HG03378 (cell line): ENCODE measurements around the gene CDCA4.

ENCODE experiments used
- ATAC-seq: cut with Tn5 transposase; IDR thresholded peaks from one replicate; pipeline ENCODE4 v1.9.1; 2021; ENCODE audit warnings: mild to moderate bottlenecking, moderate library complexity; ENCODE audit not compliant: unreplicated experiment

CDCA4 gene

DNA sequence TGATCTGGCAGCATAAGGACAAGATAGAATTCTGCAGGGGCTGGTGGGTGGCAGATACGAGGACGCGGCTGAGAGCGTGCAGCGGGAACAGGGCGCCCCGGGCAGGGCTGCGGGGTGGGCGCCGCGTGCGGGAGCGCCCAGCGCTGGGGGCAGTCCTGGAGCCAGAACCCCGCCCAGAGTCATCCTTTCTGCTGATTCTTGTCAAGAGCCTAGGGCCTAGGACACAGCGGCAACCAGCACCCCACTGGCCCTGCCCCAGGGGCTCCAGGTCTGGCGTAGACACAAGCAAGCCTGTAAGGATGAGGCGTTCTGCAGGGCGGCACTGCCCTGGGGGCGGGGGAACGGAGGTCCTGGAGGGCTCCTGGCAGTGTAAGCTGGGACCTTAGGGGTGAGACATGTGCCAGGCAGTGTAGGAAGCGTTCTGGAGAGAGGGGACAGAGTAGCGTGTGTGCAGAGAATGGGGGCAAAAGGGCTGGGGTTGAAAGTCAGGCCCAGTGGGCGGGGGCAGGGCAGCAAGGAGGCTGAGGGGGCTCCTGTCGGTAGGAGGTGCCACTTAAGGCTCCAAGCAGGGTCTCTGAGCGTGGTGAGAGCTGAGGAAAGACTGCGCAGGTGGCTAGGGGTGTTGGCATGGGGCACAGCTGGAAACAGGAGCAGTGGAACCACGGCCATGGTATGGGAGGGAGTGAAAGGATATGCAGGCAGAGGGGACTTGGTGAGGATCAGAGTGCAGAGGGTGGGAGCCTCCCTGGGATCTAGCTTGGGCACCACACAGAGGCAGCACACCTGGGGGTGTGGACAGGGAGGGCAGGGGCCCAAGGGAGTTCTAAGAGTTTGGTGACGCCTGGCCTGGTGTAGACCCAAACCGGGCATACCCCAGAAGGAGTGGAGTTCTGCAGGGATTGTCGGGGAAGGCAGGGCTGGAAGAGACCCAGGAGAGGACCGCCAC, 41.9 kb downstream of the CDCA4 start:
- no peak for ATAC-seq

DNA sequence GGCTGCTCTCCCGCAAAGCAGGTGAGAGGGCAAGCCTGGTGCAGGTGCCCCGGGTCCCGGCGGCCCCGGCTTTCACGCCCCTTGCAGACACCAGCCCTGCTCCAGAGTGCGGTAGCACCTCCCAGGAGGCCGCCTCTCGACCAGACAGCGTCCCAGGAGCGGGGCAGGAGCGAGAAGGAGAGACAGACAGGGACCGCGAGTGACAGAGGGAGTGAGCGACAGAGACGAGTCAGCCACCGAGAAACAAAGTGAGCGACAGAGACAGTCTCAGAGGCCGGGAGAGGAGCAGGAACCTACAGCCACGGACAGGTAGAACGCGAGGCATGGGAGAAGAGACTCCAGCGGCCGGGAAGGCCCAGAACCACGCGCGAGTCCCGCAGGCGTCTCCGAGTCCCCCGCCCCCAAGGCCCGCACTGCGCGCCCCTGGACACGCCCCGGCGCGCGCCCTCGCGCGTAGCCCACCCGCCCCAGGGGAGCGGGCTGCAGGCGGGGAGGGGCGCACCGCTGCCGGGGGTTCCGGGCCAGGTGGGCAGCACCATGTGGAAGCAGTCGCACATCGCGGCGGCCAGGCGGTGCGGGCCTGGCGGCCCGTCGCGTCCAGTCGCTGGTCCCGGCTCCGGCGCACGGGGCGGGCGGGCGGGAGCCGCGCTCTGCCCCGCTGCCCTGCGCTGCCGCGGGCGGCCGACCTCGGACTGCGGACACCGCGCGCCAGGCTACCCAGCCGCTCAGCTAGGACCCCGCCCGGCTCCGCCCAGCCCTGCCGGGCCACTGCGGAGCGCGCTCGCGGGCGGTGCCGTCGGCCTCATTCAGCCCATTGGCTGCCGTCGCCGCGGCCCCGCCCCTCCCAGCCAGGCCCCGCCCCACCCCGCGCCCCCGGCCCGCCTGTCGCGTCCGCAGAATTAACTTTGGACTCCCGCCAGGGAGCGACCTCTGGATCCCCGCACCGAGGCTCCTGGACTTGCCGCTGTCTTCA, 42.9 kb downstream of the CDCA4 start, which contains the start of gene AHNAK2:
AHNAK2 (minus strand) TSS at position 694 of the 973 bp plus-strand sequence; CDS start at position 557, 137 bp downstream.
- ATAC-seq = no peak

DNA sequence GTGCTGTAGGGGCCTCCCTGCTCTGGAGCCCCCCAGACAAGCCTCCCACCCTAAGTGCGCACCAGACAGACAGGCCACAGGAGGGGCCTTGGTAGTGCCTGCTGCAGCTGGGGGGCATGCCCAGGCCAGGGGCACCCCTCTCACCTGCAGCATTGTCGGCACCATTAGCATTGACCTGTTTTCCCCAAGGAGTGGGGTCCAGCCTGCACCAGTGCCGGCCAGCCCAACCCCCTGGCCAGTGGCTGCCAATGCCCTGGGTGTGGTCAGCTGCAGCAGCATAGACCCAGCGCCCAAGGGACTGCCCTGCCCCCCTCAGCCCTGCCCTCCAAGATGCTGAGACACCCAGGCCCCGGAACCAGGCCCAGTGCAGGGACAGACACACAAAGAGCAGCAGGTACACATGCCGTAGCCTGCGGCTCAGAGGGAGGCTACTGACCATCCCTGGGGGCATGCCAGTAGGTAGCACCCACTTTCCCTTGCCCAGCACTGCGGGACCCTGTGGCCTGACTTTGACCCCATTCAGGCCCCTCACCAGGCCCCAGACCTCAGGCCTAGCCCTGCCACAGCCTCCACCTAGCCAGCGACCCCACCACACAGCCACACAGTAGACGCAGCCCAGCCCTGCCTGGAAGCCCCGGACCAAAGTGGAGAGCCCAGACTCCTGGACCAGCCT, 43.7 kb downstream of the CDCA4 start:
- no peak for ATAC-seq

DNA sequence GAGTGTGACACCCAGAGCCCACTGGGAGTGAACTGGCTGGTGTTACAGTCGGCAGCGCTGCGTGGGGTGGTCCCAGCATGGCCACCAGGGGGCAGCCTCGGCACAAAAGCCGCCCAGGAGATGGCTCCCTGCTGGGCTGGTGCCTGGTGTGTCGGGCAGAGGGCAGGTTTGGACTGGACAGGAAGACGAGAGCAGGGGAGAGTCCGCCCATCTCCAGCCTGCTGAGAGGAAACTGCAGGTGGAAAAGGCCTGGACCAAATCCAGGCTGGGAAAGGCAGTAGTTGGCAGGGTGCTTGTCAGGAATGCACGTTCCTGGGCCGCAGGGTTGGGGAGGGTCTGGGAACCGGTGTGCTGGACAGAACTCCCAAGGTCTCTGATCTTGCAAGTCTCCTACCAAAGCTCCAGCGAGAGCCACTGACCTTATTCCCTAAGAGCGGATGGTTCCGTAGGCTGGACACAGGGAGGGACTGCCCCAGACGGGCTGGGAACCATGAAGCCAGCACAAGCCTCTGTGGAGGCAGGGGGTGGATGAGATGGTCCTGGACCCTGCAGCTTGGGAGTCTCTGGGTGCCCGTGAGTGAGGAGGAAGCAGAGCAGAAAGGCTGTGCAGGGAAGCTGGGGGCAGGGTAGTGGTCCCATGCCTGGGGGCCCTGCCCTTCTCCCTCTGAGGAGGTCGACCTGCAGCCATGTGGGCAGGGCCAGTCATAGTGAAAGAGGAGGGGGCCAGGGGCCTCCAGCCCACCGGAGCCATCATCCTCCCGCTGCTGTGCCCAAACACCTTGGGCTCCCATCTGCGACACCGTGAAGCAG, 44.5 kb downstream of the CDCA4 start:
- no peak for ATAC-seq

DNA sequence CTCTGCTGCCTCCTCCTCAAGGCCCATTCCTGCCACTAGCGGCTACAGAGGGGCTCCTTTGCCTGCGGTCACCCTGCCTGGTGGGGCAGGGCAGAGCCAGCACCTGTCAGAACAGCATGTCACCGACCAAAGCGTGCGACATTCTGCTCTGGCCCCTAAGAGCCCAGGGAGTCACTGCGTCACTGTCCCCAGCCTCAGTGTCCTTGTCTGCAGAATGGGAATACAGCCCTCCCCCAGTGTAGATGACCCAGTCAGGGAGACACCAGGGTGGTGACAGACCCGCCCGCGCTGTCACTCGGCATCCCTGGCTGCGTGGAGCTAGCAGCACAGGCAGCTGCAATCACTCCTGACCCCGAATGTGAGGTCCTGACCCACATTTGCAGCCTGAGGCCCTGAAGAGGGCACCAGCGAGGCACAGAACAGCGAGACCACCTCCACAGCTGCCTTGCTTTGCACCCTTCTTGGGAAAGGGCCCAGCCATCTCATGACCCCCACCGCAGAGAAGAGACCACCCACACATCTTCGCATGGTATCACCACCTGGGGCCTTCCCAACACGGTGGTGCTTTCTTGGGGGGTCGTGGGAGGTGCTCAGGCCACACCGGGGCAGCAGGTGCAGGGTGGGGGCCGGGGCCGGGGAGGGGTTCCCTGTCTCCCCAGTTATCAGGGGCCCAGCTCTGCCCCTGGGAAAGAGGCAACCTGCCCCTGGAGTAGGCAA, 45.2 kb downstream of the CDCA4 start:
- ATAC-seq = no peak

DNA sequence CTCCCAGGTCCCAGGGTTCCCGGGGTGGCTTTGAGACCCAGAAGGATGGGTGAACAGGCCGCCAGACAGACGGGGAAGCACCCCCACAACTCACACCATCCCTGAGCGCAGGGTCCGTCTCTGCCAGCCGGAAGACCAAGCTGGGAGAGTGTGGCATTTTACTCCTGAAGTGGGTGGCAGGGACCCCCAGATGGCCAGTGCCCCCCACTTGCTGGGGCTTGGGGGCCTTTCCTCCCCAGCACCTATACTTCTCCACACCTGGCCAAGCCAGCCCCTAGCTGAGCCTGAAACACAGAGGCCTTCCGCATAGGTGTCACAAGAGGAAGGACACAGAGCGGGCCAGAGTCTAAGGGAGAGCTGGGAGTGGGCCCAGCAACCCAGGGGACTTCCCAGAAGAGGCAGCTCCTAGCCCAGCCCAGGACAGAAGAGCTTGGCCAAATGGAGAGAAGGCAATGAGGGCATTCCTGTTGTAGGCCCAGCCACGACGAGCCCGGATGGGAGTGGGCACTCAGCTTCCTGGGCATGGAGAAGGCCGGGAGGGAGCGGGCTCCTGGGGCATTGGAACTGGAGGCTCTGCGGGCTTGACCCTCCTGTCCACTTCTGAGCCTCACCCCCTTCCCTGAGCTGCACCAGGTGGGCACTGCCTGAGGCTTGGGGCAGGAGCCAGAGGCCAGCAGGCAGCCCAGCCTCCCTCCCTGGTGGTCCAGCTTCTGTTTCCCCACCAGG, 46.1 kb downstream of the CDCA4 start:
- ATAC-seq = no peak

DNA sequence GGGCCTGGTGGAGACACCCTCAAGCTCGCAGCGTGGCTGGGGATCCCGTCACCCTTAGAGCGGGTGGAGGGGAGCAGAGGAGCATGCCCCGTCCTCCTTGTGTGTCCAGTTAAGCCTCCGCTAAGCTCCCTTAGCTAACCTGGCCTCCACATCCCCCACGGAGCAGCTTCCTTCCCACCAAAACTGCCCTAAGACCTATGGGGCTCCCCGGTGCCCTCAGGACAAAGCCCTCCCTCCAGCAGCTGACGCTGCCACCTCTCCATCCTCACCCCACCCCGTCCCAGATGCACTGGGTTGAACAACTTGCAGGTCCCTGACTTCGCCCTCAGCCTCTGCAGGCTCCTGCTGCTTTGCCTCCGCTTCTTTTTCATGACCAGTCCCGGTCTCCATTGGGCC, 46.7 kb downstream of the CDCA4 start:
- ATAC-seq = no peak

DNA sequence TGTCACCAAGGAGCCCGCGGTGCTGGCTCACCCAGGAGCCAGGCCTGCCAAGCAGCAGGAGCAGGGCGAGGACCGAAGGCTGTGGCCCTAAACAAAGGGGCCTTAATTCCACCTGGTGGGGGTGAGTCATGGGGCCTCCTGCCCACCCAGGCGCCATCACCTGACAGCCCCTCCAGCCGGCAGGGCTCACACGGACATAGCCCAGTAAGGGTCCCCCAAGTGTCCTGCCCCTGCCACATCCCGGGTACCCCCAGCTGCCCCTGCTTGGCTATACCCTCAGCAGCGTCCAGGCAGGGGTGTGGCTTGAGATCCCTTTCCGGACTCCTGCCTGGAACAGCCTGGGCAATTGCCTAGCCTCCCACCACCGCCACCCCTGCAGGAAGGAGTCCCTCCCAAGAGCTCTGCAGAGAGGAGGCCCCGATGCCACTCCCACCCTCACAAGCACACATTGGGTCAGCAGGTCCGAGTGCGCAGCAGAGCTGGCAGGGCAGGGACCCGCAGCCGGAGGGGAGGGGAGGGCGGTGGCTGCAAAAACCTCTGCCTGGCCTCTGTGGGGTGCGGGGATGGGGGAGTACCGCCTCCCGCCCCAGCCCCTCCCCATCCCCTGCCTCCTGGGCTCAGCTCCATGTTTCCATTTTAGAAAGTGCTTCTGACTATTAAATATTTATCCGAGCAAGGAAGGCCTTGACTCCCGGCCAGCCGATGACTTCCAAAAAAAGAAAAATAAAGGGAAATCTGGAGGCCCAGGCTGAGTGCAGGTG, 47.3 kb downstream of the CDCA4 start:
- no peak for ATAC-seq

DNA sequence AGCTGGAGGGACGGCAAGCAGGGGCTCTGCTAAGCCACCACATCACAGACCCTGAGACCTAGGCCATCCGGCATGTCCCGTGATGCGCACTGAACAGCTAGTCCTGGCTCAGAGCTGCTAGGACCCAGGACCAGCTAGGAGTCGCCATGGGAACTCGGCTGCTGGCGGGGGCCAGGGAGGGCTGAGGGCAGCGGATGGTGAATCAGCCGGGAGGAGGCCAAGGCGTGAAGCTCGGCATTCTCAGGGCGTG, 47.8 kb downstream of the CDCA4 start:
- no peak for ATAC-seq

DNA sequence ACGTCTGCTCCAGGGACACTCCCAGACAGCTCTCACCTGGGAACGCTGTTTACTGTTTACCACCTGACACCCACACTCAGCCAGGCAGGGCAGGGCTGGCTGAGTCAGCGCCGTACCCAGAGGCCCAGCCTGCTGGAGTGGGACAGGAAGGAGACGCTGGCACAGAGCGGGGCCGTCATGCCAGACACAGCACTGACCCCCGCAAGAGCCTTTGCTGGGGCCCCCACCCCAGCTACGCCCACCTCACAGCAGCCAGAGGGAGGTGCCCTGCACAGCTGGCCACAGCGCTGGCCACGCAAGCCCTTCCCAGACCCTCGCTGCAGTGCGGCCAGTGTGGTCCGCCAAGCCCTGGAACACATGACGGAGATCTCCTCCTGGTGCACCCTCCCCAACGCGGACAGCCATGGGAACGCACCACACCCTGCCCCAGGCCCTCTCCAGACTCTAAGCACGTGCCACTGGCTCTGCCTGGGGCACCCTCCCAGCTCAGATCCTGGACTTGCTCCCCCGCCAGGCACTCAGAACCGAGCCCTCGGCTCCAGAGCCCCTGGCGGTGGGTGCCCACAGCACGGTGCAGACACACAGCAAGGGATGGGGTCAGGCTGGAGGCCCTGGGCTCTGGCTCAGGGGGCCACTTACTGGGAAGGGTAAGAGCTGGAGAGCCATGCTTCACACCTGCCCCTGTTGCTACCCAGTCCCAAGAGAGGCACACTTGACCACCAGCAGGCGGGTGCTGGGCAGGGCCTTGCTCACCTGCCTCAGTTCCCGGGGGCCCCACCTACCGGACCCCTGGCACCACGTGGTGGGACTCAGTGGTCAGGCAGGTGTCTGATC, 48.4 kb downstream of the CDCA4 start:
- ATAC-seq = no peak

DNA sequence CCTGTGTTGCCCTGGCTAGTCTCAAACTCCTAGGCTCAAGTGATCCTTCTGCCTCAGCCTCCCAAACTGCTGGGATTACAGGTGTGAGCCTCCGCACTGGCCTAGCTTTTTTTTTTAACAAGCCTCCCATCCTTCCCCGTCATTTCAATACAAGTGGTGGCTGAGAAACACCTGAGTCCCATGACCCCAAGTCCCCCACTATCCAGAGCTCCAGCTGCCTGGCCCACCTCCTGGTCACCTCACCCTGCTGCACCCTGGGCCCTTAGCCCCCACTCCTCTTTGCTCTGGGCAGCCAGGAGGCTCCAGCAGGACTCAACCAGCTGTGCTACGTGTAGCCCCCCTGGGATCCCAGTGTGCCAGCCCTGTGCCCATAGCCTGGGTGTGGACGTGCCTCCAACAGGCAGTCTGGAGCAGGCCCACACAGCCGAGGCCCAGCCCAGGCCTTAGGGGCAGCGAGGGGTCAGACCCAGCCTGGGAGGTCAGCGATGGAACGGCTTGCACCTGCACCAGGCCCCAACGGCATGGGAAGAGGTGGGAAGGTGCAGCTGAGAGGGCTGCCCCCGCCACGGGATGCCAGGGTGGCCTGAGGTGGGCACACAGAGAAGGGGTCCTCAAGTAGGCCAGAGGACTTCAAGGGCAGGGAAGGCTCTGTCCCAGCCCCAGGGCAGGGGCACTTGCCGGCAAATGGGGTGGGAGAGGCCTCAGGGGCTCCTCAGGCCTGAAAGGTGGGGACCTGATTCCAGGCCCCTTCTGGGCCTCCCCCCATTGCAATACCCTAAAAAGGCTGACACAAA, 49.2 kb downstream of the CDCA4 start:
- ATAC-seq = no peak

DNA sequence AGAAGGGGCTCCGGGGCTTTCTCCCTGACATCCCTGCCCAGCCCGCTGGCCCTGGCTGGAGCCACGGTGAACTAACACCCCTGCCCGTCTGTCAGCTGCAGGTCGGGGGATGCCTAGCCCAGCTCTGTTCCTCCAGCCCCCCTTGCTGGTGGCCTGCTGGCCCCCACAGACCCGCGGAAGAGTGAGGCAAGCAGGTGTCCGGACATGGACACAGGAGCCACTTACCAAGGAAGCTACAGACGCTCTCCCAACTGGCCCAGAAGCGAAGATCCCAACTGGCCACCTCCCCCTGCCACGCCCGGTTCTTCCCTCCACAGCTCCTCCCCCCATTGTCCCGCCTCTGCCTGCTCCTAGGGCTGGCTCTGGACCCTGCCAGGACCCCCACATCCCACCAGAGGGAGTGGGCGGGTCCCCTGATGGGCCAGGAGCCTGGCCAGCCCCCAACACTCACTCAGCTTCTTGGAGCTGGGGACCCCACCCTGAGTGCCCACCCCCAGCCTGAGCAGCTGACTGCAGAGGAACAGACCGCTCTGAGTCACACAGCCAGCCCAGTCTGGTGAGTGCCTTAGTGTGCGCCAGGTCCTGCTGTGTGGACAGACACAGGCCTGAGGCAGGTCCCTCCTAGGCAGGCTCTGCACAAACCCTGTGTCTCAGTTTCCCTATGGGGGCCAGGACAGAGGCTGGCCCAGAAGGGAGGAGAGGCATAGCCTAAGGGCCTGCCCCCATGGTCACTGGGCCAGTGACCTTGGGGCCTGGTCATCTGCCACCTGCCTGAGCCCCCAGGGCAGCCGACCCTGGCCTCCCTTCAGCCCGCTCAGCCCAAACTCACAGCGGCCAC, 50.4 kb downstream of the CDCA4 start:
- ATAC-seq = no peak

DNA sequence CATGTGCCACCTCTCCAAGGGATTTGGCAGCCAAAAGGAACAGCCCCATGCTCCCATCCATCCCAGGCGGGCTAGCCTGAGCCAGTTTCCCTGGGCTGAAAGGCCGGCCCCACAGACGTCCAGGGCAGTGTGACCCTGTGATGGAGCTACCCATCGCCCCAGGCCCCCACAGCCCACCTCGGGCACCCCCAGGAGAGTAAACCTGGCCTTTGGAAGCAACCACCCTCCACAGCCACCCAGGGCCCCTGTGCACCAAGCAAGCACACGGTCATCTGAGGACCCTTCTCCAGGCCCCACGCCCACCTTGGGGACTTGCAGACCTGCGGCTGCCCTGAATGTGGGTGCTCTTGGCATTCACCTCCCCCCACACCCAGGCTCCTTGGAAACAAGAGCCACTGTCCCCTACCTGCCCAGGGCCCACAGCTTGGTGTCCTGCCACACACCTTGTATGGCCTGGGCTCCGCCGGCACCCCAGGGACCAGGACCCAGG, 51.1 kb downstream of the CDCA4 start:
- no peak for ATAC-seq

DNA sequence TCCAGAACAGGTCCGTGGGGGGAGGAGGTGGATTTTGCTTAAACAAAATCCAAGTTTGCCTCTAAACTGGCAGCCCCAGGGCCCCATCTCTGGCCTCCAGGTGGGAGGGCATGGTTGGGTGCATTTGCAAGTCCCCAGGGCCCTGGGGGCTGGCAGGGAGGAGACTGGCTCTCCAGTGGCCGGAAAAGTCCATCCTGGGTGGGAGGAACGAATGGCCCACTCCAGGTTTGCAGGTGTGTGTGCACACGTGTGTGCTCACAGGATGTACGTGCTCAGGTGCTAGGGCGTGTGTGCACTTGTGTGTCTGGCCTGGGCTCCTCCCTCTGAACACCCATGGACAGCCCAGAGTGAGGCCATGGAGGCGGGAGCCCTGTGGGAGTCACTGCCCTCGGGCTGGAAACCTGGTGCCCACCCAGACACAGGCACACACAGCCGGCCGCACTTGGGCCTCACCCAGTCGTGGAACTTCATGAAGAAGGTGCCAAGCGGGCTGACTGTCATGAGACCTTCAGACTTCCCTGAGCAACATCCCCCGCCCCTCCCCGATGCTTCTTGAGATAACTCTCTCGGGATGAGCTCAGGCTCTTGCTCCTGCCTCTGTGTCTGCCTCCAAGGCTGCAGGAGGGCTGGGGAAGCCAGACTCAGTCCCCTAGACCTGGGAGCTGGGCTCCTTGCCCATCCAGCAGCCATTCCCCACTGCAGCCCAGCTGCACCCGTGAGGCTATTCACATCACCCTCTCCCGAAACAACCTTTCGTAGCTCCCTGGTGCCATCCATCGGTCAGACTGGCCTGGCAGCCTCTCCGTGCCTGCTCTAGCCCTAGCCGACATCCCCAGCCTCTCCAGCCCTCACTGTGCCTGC, 52.1 kb downstream of the CDCA4 start:
- no peak for ATAC-seq

DNA sequence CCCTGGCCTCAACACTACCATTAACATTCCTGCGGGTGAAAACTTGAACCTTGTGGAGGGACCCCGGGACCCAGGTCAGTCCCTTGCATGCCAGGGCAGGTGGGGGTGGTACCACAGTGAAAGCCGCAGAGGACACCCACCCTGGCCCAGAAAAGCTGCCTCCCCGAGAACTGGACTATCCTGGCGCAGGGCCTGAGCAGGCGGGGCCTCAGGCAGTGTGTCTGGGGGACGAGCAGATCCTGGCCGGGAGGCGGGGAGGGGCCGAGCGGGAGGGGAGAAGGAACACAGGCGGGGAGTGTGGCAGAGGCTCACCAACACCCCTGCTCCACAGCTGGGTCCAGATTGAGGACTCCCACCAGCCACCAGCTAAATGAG, 52.7 kb downstream of the CDCA4 start:
- no peak for ATAC-seq
